ENCODE data around the gene ZC2HC1B. TPM values are rescaled to one million over a fixed set of nuclear protein-coding genes. Genes with fewer than 3 reads are reported as not detected.

Gene ZC2HC1B
- total RNA-seq, 1 experiment from 2014 or later, result not detected

DNA sequence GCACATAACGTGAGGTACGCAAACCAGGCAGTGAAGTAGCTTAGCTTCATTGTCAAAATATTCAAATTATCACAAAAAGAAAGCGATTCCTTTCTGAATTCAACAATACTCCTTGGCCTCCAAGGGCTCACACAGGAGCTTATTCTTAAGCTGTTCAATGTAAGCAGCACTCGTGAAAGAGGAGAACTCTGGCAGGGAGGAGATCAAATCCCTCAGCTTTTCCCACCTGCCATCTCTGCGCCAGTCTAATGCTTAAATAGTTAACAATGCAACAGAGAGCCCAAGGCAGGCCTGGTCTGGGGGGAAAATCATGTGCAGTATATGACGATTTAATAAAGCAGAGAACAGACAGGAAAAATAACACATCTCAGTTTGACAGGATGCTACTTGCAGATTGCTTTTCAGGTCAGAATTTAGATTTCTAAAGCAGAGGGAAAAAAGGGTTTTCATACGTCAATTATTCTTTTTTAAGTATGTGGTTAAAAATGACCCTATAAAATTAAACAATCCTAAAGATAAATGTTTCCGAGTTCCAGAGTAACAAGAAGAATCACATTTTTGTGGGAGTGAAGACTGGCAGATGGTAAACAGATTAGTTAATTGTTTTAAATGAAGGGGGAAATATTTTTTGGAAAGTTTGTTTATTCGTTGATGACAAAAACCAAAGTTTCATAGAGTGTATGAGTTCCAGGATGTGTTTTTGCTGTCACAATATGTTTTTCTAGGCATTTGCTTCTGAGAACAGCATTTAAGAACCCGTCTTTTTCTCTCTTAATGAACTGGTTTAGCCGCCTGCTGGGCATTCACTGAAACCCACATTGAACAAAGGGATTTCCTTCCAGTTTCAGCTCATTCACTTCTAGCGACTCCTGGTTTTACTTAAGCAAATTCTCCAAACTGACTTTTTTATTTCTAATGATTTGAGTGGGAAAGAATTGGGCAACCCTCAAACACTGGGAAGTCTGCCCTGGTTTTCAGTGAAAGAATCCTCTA lies 97.9 kb downstream of the ZC2HC1B start:
- peak; percentile 22 for DNase-seq (ENCODE audit: low spot score)

- no peak for DNase-seq (ENCODE audit: low spot score)
These were observed 99.1 kb downstream of the ZC2HC1B start for GRCh38 chr6:143963158-143963919.

DNA sequence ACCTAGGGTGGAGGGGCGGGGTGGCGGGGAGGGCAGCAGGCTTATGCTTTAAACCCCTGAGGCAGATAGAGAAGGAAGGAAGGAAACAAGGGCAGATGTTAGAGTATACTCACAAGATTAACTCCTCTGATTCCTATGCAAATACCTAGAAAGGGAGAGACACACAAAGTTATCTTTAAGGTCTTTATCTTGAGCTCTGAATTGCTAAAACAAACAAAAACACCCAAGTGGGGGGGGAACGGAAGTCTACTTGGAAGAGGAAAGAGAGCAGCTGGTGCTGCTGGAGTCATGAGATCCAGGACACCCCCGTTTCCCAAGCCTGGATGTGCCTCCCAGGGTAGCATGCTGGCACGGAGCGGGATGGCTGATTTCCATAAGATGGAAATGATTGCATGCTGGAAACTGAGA lies 100.4 kb downstream of the ZC2HC1B start:
- DNase-seq (ENCODE audit: low spot score), result no peak

- peak; percentile 41 for DNase-seq (ENCODE audit: low spot score)
These were observed 101.4 kb downstream of the ZC2HC1B start for GRCh38 chr6:143965503-143966171.

DNA sequence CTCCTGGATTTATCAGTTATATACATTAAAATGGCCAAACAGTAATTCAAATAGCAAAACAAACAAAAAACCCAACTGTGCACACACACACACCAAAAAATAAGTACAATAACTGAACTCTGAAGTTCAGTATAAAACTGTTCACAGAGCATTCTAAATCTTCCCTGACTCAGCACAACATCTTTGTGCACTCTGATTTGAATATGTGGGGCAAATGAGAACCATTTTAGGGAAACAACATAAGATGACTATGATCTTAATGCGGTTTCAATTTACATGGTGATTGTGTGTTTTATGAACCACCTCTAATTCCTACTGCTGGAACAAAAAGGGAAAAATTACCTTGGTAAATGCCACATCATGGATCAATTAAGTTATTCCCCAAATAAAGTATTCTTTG lies 102.0 kb downstream of the ZC2HC1B start:
- no peak for DNase-seq (ENCODE audit: low spot score)

DNA sequence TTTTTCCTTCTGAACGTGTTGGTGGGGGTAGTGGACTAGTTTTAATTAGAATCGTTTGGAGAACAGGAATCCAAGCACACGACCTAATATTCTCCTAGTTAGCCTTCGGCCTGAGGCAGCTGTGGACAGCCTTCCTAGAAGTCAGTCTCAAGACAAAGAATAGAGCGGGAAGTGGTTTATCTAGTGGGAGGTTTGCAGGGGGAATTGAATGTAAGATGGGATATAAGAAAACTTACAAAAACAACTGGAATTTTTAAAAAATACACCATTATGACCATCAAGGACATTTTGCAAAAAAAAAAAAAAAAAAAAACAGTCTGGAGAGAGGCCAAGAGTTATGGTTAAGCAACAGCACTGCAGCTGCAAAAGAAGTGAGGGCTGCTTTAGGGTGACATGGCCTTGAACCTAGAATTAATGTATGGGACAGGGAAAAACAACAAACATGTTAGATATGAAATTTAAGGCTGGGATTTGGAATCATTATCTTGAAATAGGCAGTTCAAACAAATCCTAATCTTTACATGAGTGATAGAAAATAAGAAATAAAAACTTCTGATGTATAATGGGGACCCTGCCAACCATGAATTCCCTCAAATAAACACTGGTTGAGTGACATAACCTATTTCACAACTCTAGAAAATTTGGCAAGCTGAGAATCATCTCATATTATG lies 103.6 kb downstream of the ZC2HC1B start:
- DNase-seq (ENCODE audit: low spot score), result no peak

GRCh38 chr6:143969077-143969476 lies 104.8 kb downstream of the ZC2HC1B start:
- no peak for DNase-seq (ENCODE audit: low spot score)

- DNase-seq (ENCODE audit: low spot score), result no peak
These were observed 106.4 kb downstream of the ZC2HC1B start for GRCh38 chr6:143970456-143971218.

GRCh38 chr6:143971482-143972205 lies 107.4 kb downstream of the ZC2HC1B start:
- no peak for DNase-seq (ENCODE audit: low spot score)

GRCh38 chr6:143973097-143973966 lies 109.1 kb downstream of the ZC2HC1B start:
- DNase-seq (ENCODE audit: low spot score), result no peak

GRCh38 chr6:143974089-143974488 lies 109.8 kb downstream of the ZC2HC1B start:
- no peak for DNase-seq (ENCODE audit: low spot score)

DNA sequence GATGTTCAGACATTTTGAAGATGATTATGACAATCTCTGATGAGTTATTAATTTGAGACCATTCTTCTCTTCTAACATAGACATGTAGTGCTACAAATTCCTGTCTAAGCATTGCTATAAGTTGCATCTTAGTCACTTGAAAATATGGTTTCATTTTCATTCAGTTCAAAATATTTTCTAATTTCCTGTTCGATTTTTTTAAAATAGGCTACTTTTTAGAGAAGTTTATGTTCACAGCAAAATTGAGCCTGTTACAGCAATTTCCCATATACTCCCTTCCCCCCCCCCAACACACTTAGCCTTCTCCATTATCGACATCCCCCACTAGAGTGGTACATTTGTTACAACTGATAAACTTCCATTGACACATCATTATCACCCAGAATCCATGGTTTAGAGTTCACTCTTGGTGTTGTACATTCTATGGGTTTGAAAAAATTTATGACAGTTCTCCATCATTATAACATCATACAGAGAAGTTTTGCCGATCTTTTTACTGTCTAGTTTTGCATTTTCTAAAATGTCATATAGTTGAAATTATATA lies 112.6 kb downstream of the ZC2HC1B start:
- no peak for DNase-seq (ENCODE audit: low spot score)

DNA sequence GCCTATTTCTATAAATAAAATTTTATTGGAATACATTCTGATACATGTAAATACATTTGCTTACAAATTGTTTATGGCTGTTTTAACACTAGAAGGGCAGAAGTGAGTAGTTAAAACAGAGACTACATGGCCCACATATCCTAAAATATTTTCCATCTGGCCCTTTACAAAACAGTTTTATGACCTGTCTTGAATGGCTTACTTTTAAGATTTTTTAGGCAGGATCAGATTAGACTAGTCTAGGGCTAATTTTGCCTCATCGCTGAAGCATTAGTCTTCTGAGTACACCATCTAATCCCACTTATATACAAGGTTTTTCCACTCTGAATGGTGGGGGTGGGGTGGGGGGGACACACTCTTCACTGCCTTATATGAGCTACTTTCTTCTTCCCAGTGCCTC lies 116.6 kb downstream of the ZC2HC1B start:
- no peak for DNase-seq (ENCODE audit: low spot score)

DNA sequence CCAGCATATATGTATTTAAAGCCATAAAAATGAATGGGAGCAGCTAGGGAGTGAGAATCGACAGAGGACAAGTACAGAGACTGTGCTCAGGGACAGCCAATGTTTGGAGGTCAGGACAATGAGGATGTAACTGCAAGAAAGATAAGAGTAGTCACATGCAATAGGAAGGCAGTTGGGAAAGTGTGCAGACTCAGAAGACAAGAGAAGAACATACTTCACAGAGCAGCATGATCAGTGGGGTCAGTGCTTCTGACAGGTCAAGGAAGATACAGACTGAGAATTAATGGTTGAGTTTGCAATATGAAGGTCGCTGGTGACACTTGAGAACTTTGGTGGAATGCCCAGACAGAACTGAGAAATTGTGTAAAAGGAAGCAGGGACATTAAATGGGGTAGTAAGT lies 118.7 kb downstream of the ZC2HC1B start:
- no peak for DNase-seq (ENCODE audit: low spot score)

GRCh38 chr6:143984666-143985065 lies 120.4 kb downstream of the ZC2HC1B start:
- DNase-seq (ENCODE audit: low spot score), result no peak

GRCh38 chr6:143986463-143987065 lies 122.3 kb downstream of the ZC2HC1B start:
- DNase-seq (ENCODE audit: low spot score), result no peak
